ENCODE measurements around the gene APMAP.

- TF ChIP-seq POLR2A (IDR thresholded peaks at IDR 0.05) (no peak), CTCF (IDR thresholded peaks at IDR 0.05) (no peak), POLR2AphosphoS5 (IDR thresholded peaks at IDR 0.05) (no peak)
These were observed 24.2 kb downstream of the APMAP start for GRCh38 chr20:24968278-24968800.

All from prostate gland (tissue), 2 donors.